Breast epithelium (tissue), 3 donors: ENCODE results near the gene DCLK1.

ENCODE experiments used
- POLR2A ChIP-seq: fragments of 450-650 bp; IDR thresholded peaks from one replicate; pipeline ENCODE4 v1.6.1; 2016; ENCODE audit warnings: antibody characterized with exemption, mild to moderate bottlenecking, moderate library complexity
- POLR2AphosphoS5 ChIP-seq, 3 donors: sonication (generic); formaldehyde crosslinking; IDR thresholded peaks; one replicate each; pipeline ENCODE4 v1.6.1; 2017; ENCODE audit warnings: antibody characterized with exemption in 3 of 3
- TF ChIP-seq, protein P1 (sequence below), 3 donors: fragments of 450-650 bp; IDR thresholded peaks; one replicate each; pipeline ENCODE4 v1.5.1; 2016 to 2017; ENCODE audit warnings: antibody characterized with exemption in 3 of 3, mild to moderate bottlenecking in 3 of 3, moderate library complexity in 3 of 3

DNA sequence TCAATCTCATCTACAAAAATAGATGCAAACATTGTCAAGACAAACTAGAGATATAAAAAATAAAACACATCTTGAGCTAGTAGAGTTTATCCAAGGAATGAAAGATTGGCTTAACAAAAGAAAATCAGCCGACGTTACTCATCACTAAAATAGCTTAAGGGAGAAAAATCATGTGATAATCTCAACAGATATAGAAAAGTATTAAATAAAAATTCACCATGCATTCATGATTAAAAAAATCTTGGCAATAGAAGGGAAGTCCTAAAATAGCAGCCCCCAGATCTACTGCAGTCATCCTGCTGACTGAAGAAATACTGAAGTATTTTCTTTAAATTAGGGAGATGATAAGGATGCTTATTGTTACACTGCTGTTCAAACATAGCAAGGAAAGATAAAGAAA is 12.6 kb upstream of the DCLK1 start:
- TF ChIP-seq, protein P1, sequence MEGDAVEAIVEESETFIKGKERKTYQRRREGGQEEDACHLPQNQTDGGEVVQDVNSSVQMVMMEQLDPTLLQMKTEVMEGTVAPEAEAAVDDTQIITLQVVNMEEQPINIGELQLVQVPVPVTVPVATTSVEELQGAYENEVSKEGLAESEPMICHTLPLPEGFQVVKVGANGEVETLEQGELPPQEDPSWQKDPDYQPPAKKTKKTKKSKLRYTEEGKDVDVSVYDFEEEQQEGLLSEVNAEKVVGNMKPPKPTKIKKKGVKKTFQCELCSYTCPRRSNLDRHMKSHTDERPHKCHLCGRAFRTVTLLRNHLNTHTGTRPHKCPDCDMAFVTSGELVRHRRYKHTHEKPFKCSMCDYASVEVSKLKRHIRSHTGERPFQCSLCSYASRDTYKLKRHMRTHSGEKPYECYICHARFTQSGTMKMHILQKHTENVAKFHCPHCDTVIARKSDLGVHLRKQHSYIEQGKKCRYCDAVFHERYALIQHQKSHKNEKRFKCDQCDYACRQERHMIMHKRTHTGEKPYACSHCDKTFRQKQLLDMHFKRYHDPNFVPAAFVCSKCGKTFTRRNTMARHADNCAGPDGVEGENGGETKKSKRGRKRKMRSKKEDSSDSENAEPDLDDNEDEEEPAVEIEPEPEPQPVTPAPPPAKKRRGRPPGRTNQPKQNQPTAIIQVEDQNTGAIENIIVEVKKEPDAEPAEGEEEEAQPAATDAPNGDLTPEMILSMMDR (IDR thresholded peaks at IDR 0.05), result no peak
- TF ChIP-seq POLR2AphosphoS5 (IDR thresholded peaks at IDR 0.05) (no peak), POLR2A (no peak)
